ENCODE data around the gene HIVEP1.
A peak's percentile ranks its signal among the peaks of the same experiment; 100 is the strongest.
"Not testable (repeated sequence)": the region's sequence is repeated elsewhere in the genome, so short reads cannot be mapped to it uniquely, and the experiment has no call there.

HIVEP1 gene

GRCh38 chr6:12092762-12093161 lies 80.7 kb downstream of the HIVEP1 start:
- no peak for DNase-seq

- DNase-seq = no peak
These were observed 82.6 kb downstream of the HIVEP1 start for GRCh38 chr6:12094689-12095088.

- no peak for DNase-seq
These were observed 84.2 kb downstream of the HIVEP1 start for GRCh38 chr6:12096342-12096741.

- DNase-seq = no peak
These were observed 85.7 kb downstream of the HIVEP1 start for GRCh38 chr6:12097791-12098190.

- no peak for DNase-seq
These were observed 87.7 kb downstream of the HIVEP1 start for GRCh38 chr6:12099623-12100338.

- no peak for DNase-seq
These were observed 88.9 kb downstream of the HIVEP1 start for GRCh38 chr6:12101048-12101447.

GRCh38 chr6:12101653-12102312 lies 89.7 kb downstream of the HIVEP1 start:
- no peak for DNase-seq

GRCh38 chr6:12102350-12102749 lies 90.2 kb downstream of the HIVEP1 start:
- DNase-seq = no peak

GRCh38 chr6:12103158-12103557 lies 91.0 kb downstream of the HIVEP1 start:
- DNase-seq = no peak

GRCh38 chr6:12105271-12105670 lies 93.2 kb downstream of the HIVEP1 start:
- DNase-seq = no peak

- not testable (repeated sequence) for DNase-seq
These were observed 96.3 kb downstream of the HIVEP1 start for GRCh38 chr6:12108376-12108775.

GRCh38 chr6:12110523-12111362 lies 98.6 kb downstream of the HIVEP1 start:
- DNase-seq = no peak

- no peak for DNase-seq
These were observed 99.2 kb downstream of the HIVEP1 start for GRCh38 chr6:12111363-12111670.

- peak; percentile 41 for DNase-seq
These were observed 100.6 kb downstream of the HIVEP1 start for GRCh38 chr6:12112540-12113189.

GRCh38 chr6:12113190-12113577 lies 101.1 kb downstream of the HIVEP1 start:
- DNase-seq = peak; percentile 59

- no peak for DNase-seq
These were observed 102.0 kb downstream of the HIVEP1 start for GRCh38 chr6:12114055-12114503.

- DNase-seq = no peak
These were observed 102.9 kb downstream of the HIVEP1 start for GRCh38 chr6:12115001-12115400.

GRCh38 chr6:12115492-12115891 lies 103.4 kb downstream of the HIVEP1 start:
- DNase-seq = no peak

GRCh38 chr6:12116264-12116800 lies 104.2 kb downstream of the HIVEP1 start:
- no peak for DNase-seq

- no peak for DNase-seq
These were observed 104.9 kb downstream of the HIVEP1 start for GRCh38 chr6:12116978-12117377.

GRCh38 chr6:12118607-12119006 lies 106.5 kb downstream of the HIVEP1 start:
- no peak for DNase-seq

GRCh38 chr6:12119085-12119588 lies 107.0 kb downstream of the HIVEP1 start:
- no peak for DNase-seq

- DNase-seq = no peak
These were observed 113.3 kb downstream of the HIVEP1 start for GRCh38 chr6:12125396-12125795.
